ENCODE measurements around the gene ELAVL1. TPM values are rescaled to one million over a fixed set of nuclear protein-coding genes. Genes with fewer than 3 reads are reported as not detected.
"Not testable (repeated sequence)": the region's sequence is repeated elsewhere in the genome, so short reads cannot be mapped to it uniquely, and the experiment has no call there.

ELAVL1 gene
- total RNA-seq, 1 donor from 2014 or later, result 37.4 TPM

GRCh38 chr19:7963566-7963965 is 41.9 kb downstream of the ELAVL1 start:
- Histone ChIP-seq H3K4me3 (ENCODE audit: low read depth, low read length) (no peak overlapping the region), H3K27me3 (ENCODE audit: control insufficient read depth, insufficient read depth, low read length) (no peaks in the 10 kb centered on the region), H3K36me3 (ENCODE audit: control insufficient read depth, insufficient read depth, low read length) (peaks cover 21% of the 10 kb centered on the region)
- FAIRE-seq (no peak), DNase-seq (ENCODE audit: low read depth) (no peak)
- no peak for TF ChIP-seq CTCF (IDR thresholded peaks at IDR 0.05; ENCODE audit: insufficient read depth, low read length, severe bottlenecking)

- no peak for FAIRE-seq
Observed at GRCh38 chr19:7962644-7963268, 42.7 kb downstream of the ELAVL1 start.

GRCh38 chr19:7961920-7962626 is 43.4 kb downstream of the ELAVL1 start:
- TF ChIP-seq CTCF (IDR thresholded peaks at IDR 0.05; ENCODE audit: insufficient read depth, low read length, severe bottlenecking), result no peak
- no peak for DNase-seq (ENCODE audit: low read depth)
- no peak for FAIRE-seq
- Histone ChIP-seq H3K4me3 (ENCODE audit: low read depth, low read length) (no peak overlapping the region), H3K27me3 (ENCODE audit: control insufficient read depth, insufficient read depth, low read length) (no peaks in the 10 kb centered on the region), H3K36me3 (ENCODE audit: control insufficient read depth, insufficient read depth, low read length) (peaks cover 16% of the 10 kb centered on the region)

More at GRCh38 chr19:7962644-7963268, 42.7 kb downstream of the ELAVL1 start:
- H3K36me3 ChIP-seq (ENCODE audit: control insufficient read depth, insufficient read depth, low read length), result peaks cover 18% of the 10 kb centered on the region
- no peak overlapping the region for H3K4me3 ChIP-seq (ENCODE audit: low read depth, low read length)
- no peak for TF ChIP-seq CTCF (IDR thresholded peaks at IDR 0.05; ENCODE audit: insufficient read depth, low read length, severe bottlenecking)
- no peaks in the 10 kb centered on the region for H3K27me3 ChIP-seq (ENCODE audit: control insufficient read depth, insufficient read depth, low read length)
- no peak for DNase-seq (ENCODE audit: low read depth)

GRCh38 chr19:7961082-7961481 is 44.4 kb downstream of the ELAVL1 start:
- H3K36me3 ChIP-seq (ENCODE audit: control insufficient read depth, insufficient read depth, low read length), result peaks cover 12% of the 10 kb centered on the region

GRCh38 chr19:7959211-7959610 is 46.2 kb downstream of the ELAVL1 start:
- Histone ChIP-seq H3K4me3 (ENCODE audit: low read depth, low read length) (no peak overlapping the region), H3K36me3 (ENCODE audit: control insufficient read depth, insufficient read depth, low read length) (peaks cover 12% of the 10 kb centered on the region), H3K27me3 (ENCODE audit: control insufficient read depth, insufficient read depth, low read length) (no peaks in the 10 kb centered on the region)
- no peak for TF ChIP-seq CTCF (IDR thresholded peaks at IDR 0.05; ENCODE audit: insufficient read depth, low read length, severe bottlenecking)
- FAIRE-seq (no peak), DNase-seq (ENCODE audit: low read depth) (no peak)

More at GRCh38 chr19:7961082-7961481, 44.4 kb downstream of the ELAVL1 start:
- not testable (repeated sequence) for FAIRE-seq; DNase-seq (ENCODE audit: low read depth); H3K27me3 ChIP-seq (ENCODE audit: control insufficient read depth, insufficient read depth, low read length); H3K4me3 ChIP-seq (ENCODE audit: low read depth, low read length)

GRCh38 chr19:7955696-7956095 is 49.7 kb downstream of the ELAVL1 start:
- H3K36me3 ChIP-seq (ENCODE audit: control insufficient read depth, insufficient read depth, low read length), result peaks cover 3% of the 10 kb centered on the region
- TF ChIP-seq CTCF (IDR thresholded peaks at IDR 0.05; ENCODE audit: insufficient read depth, low read length, severe bottlenecking), result no peak
- no peaks in the 10 kb centered on the region for H3K27me3 ChIP-seq (ENCODE audit: control insufficient read depth, insufficient read depth, low read length)
- DNase-seq (ENCODE audit: low read depth) (no peak), FAIRE-seq (no peak)
- no peak overlapping the region for H3K4me3 ChIP-seq (ENCODE audit: low read depth, low read length)

Measured in bronchial epithelial cell (primary cell).